ENCODE data around the gene CDK9.

GRCh38 chr9:127808347-127809001 is 22.6 kb downstream of the CDK9 start:
- TF ChIP-seq, protein P1, sequence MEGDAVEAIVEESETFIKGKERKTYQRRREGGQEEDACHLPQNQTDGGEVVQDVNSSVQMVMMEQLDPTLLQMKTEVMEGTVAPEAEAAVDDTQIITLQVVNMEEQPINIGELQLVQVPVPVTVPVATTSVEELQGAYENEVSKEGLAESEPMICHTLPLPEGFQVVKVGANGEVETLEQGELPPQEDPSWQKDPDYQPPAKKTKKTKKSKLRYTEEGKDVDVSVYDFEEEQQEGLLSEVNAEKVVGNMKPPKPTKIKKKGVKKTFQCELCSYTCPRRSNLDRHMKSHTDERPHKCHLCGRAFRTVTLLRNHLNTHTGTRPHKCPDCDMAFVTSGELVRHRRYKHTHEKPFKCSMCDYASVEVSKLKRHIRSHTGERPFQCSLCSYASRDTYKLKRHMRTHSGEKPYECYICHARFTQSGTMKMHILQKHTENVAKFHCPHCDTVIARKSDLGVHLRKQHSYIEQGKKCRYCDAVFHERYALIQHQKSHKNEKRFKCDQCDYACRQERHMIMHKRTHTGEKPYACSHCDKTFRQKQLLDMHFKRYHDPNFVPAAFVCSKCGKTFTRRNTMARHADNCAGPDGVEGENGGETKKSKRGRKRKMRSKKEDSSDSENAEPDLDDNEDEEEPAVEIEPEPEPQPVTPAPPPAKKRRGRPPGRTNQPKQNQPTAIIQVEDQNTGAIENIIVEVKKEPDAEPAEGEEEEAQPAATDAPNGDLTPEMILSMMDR (optimal IDR thresholded peaks at IDR 0.05 in 1 of 3, IDR thresholded peaks at IDR 0.05 in 1 of 3, conservative IDR thresholded peaks at IDR 0.05 in 1 of 3; ENCODE audit: extremely low read depth in 1 of 3, insufficient read depth in 2 of 3, low read length in 3 of 3): no peak
- no peak for TF ChIP-seq EZH2 (IDR thresholded peaks at IDR 0.05; ENCODE audit: low read length)
